B cell (primary cell): ENCODE measurements around the gene CCDC102A. TPM values are rescaled to one million over a fixed set of nuclear protein-coding genes. Genes with fewer than 3 reads are reported as not detected.

Experiments used
- ATAC-seq: fragments of 200-7000 bp; cut with Tn5 transposase; one replicate; pipeline ENCODE4 v1.10.0; 2021; ENCODE audit warnings: low read depth, mild to moderate bottlenecking, moderate number of reproducible peaks, moderate library complexity
- CTCF ChIA-PET: fragments of 350-600 bp; sonication (Branson Sonifier 250); formaldehyde crosslinking; loops from one replicate; lab custom pipeline; 2021; ENCODE audit warnings: antibody characterized with exemption, inconsistent platforms; lab: Charles Lee
- POLR2A ChIA-PET: fragments of 350-600 bp; sonication (Branson Sonifier 250); formaldehyde crosslinking; loops from one replicate; lab custom pipeline; 2021; ENCODE audit warnings: antibody characterized with exemption; lab: Charles Lee
- DNase-seq: peaks from one replicate; pipeline ENCODE4 v3.0.0; 2013
- H2AFZ ChIP-seq: 2 replicates; pipeline ENCODE4 v1.6.1; 2012; ENCODE audit warnings: mild to moderate bottlenecking, low read depth, low read length; ENCODE audit not compliant: insufficient read depth, poor library complexity, severe bottlenecking
- H3K27ac ChIP-seq, 2 donors: 1 replicate in 1 of 2; 2 replicates in 1 of 2; pipeline ENCODE4 v1.5.1; 2012 to 2013; ENCODE audit warnings: low read length in 2 of 2, mild to moderate bottlenecking in 2 of 2, moderate library complexity in 1 of 2
- H3K27me3 ChIP-seq, 4 experiments: fragments of 200-600 bp in 1 of 4; sonication (generic) in 1 of 4; replicated peaks in 1 of 4; 1 replicate in 2 of 4; 2 replicates in 2 of 4; pipeline versions ENCODE4 v1.6.1 to v1.7.0; 2013 to 2016; ENCODE audit warnings: low read length in 3 of 4, mild to moderate bottlenecking in 2 of 4, mixed read lengths in 1 of 4, moderate library complexity in 1 of 4; ENCODE audit not compliant: insufficient read depth in 4 of 4, control insufficient read depth in 3 of 4; ENCODE audit errors: control extremely low read depth in 1 of 4
- H3K36me3 ChIP-seq, 2 experiments: replicated peaks in 1 of 2; 1 replicate in 1 of 2; 2 replicates in 1 of 2; pipeline versions ENCODE4 v1.6.1 to v1.7.1; 2013; ENCODE audit warnings: low read length in 1 of 2; ENCODE audit not compliant: insufficient read depth in 2 of 2, control insufficient read depth in 1 of 2; ENCODE audit errors: control extremely low read depth in 1 of 2, extremely low read depth in 1 of 2
- H3K4me1 ChIP-seq, 2 donors: fragments of 200-600 bp in 1 of 2; sonication (generic) in 1 of 2; 1 replicate in 1 of 2; 2 replicates in 1 of 2; pipeline versions ENCODE4 v1.5.1 to v1.6.1; 2013 to 2017; ENCODE audit warnings: low read length in 2 of 2; ENCODE audit not compliant: control insufficient read depth in 2 of 2, insufficient read depth in 2 of 2
- H3K4me2 ChIP-seq: replicated peaks from 2 replicates; pipeline ENCODE3; 2012; ENCODE audit warnings: mild to moderate bottlenecking, low read depth, low read length; ENCODE audit not compliant: poor library complexity, severe bottlenecking
- H3K4me3 ChIP-seq, 5 experiments: fragments of 200-600 bp in 1 of 5; sonication (generic) in 1 of 5; 1 replicate in 3 of 5; 2 replicates in 2 of 5; pipeline versions ENCODE4 v1.5.1 to v1.7.0; 2011 to 2016; ENCODE audit warnings: low read length in 4 of 5, mild to moderate bottlenecking in 4 of 5, low read depth in 2 of 5, control low read depth in 1 of 5, moderate library complexity in 1 of 5; ENCODE audit not compliant: insufficient read depth in 1 of 5; ENCODE audit errors: control extremely low read depth in 1 of 5, extremely low read depth in 1 of 5
- H3K79me2 ChIP-seq: fragments of 200-600 bp; sonication (generic); one replicate; pipeline ENCODE4 v1.6.0; 2016; ENCODE audit warnings: low read length; ENCODE audit not compliant: control insufficient read depth, insufficient read depth
- H3K9ac ChIP-seq: fragments of 200-600 bp; sonication (generic); 2 replicates; pipeline ENCODE4 v1.6.1; 2017; ENCODE audit warnings: mild to moderate bottlenecking, low read length, moderate library complexity
- H3K9me3 ChIP-seq, 3 donors: one replicate each; pipeline versions ENCODE4 v1.6.1 to v1.7.1; 2013; ENCODE audit warnings: low read length in 2 of 3; ENCODE audit not compliant: control insufficient read depth in 2 of 3, insufficient read depth in 1 of 3; ENCODE audit errors: control extremely low read depth in 1 of 3
- H4K20me1 ChIP-seq: 2 replicates; pipeline ENCODE4 v1.6.0; 2012; ENCODE audit warnings: mild to moderate bottlenecking, low read length; ENCODE audit not compliant: insufficient read depth, control insufficient read depth, poor library complexity, severe bottlenecking
- H3K27ac Mint-ChIP-seq: one replicate; pipeline ENCODE4 v1.8.0; 2021; ENCODE audit warnings: mixed read lengths
- H3K27me3 Mint-ChIP-seq: one replicate; pipeline ENCODE4 v1.8.0; 2021; ENCODE audit warnings: mixed read lengths
- H3K4me1 Mint-ChIP-seq: one replicate; pipeline ENCODE4 v1.8.0; 2021; ENCODE audit warnings: mixed read lengths
- H3K4me3 Mint-ChIP-seq: one replicate; pipeline ENCODE4 v1.8.0; 2021; ENCODE audit warnings: mixed read lengths
- H3K9me3 Mint-ChIP-seq: one replicate; pipeline ENCODE4 v1.8.0; 2022; ENCODE audit warnings: mixed read lengths; ENCODE audit not compliant: insufficient read depth
- CTCF ChIP-seq: fragments of 200-600 bp; IDR thresholded peaks from one replicate; pipeline ENCODE4 v1.8.0; 2022; ENCODE audit warnings: antibody characterized with exemption, mild to moderate bottlenecking
- EZH2 ChIP-seq: IDR thresholded peaks from 2 replicates; pipeline ENCODE4 v1.6.1; 2012; ENCODE audit warnings: borderline replicate concordance, low read depth, mild to moderate bottlenecking, moderate library complexity, low read length; ENCODE audit not compliant: insufficient read depth, poor library complexity, severe bottlenecking
- WGBS: methylation state at CpG from one replicate; pipeline ENCODE4 v1.1.5; 2013; ENCODE audit warnings: missing lambda C conversion rate; ENCODE audit not compliant: insufficient coverage; 5-methylcytosine and 5-hydroxymethylcytosine counted together
- intact Hi-C: fragments of 100-400 bp; cut with micrococcal nuclease; formaldehyde crosslinking; loops from one replicate; pipeline ENCODE4 v1.10.0; 2022
- polyA plus RNA-seq: library from polyadenylated mRNA; depleted of rRNA; stranded (reverse); fragments of >200 nt; gene quantifications from 2 replicates; pipeline ENCODE4 v1.2.3, GENCODE V29; 2012
- total RNA-seq, 2 donors: library from RNA; stranded (reverse); fragments of 120-200 nt in 1 of 2; gene quantifications; 1 replicate in 1 of 2; 2 replicates in 1 of 2; pipeline versions ENCODE4 v1.2.3 to v1.2.4, GENCODE V29; 2013 to 2022

CCDC102A gene
- total and polyA plus RNA-seq, 2 donors (not counting 1 experiment from before 2014, with no cell fraction given) = 14.5 to 14.7 TPM

- Histone ChIP-seq H3K36me3 (no peaks in the 10 kb centered on the region), H3K4me2 (no peak overlapping the region), H3K9ac (no peak overlapping the region), H2AFZ (no peak overlapping the region), H3K9me3 (no peaks in the 10 kb centered on the region), H4K20me1 (no peaks in the 10 kb centered on the region), H3K4me3 (no peak overlapping the region), H3K79me2 (no peaks in the 10 kb centered on the region), H3K27ac (no peak overlapping the region), H3K27me3 (no peaks in the 10 kb centered on the region), H3K4me1 (no peaks in the 10 kb centered on the region)
- intact Hi-C loops = no loop called here
- POLR2A ChIA-PET = no interaction called here
- CTCF ChIA-PET = interaction anchor here (2.5 kb wide), 1 partner anchor 13 kb away, joined by 5 read pairs; no protein-coding TSS in a partner anchor
- DNase-seq = no peak
- Mint-ChIP-seq H3K4me3 (no peak overlapping the region), H3K27me3 (peaks cover 15% of the 10 kb centered on the region), H3K27ac (no peak overlapping the region), H3K4me1 (no peaks in the 10 kb centered on the region), H3K9me3 (no peaks in the 10 kb centered on the region)
- 82% methylated on average over 12 of the region's 13 CpGs for WGBS
- ATAC-seq = no peak
- no peak for TF ChIP-seq CTCF
- TF ChIP-seq EZH2 = no peak
Measured at GRCh38 chr16:57507136-57508034, 29.0 kb downstream of the CCDC102A start.

GRCh38 chr16:57505169-57505568 lies 31.2 kb downstream of the CCDC102A start:
- no peak for TF ChIP-seq CTCF
- TF ChIP-seq EZH2 = no peak
- Histone ChIP-seq H3K4me3 (no peak overlapping the region), H3K79me2 (no peaks in the 10 kb centered on the region), H3K36me3 (no peaks in the 10 kb centered on the region), H3K9ac (no peak overlapping the region), H4K20me1 (no peaks in the 10 kb centered on the region), H3K4me2 (no peak overlapping the region), H3K27me3 (no peaks in the 10 kb centered on the region), H3K27ac (no peak overlapping the region), H2AFZ (no peak overlapping the region), H3K9me3 (no peaks in the 10 kb centered on the region), H3K4me1 (no peaks in the 10 kb centered on the region)
- 89% methylated on average over 3 of the region's 6 CpGs for WGBS
- H3K4me3 Mint-ChIP-seq = no peak overlapping the region
- intact Hi-C loops = no loop called here
- peaks cover 23% of the 10 kb centered on the region for H3K27me3 Mint-ChIP-seq
- ATAC-seq (no peak), DNase-seq (no peak)
- ChIA-PET POLR2A (no interaction called here), CTCF (interaction anchor here (0.7 to 1.2 kb wide), 3 partner anchors 15 to 88 kb away, joined by 3 to 5 read pairs (median 3); no protein-coding TSS in a partner anchor)
- H3K4me1 Mint-ChIP-seq = no peaks in the 10 kb centered on the region
- H3K9me3 Mint-ChIP-seq = no peaks in the 10 kb centered on the region
- no peak overlapping the region for H3K27ac Mint-ChIP-seq
